ENCODE data around the gene PFDN6.

PFDN6 gene

DNA sequence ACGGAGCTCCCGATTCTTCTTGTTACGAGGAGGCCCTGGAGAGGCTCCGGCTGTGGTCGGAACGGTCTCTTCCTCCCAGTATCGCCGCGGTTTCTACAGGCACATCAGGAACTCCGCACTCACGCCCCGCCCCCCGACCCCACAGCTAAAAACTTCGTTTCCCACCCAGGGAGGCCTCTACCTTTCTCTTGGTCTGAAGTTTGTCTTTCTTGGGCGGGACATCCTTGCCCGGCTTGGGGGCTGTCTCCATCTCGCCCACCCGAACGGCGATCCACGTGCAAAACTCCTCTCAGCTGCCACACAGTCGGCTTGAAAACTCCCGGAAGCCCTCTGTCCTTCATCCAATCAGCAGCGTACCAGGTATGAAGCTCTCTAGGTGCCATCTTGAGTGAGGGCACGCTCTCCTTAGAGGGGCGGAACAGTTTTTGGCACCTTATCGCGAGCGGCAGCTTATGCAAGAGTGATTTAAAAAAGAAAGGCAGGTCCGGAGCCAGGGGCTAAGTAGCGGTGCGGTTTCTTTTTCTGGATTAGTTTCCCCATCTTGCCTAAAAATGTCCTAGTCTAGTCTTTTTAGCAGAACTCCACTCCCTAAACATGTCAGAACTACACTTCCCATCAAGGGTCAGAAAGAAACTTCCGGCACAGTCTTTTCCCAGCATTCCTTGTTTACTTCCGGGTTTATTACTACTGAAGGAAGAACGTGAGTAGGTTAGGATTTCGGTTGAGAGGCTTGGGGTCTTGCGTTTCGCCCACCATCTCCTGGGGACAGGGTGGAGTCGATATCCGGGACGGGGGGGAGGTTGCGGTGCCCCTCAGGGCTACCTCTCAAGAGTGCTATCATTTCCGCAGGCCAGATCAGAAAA is at the start of gene PFDN6, which contains the start of gene WDR46:
TSS of gene PFDN6 (plus strand) at position 681 of the 863 bp plus-strand sequence. CDS start 256 bp downstream, outside the sequence.
TSS of gene WDR46 (minus strand) at position 319 of the 863 bp plus-strand sequence. CDS start at position 250, 69 bp downstream.
- POLR2A ChIA-PET: interaction anchor here (0.8 to 3.5 kb wide), 11 partner anchors 9 to 291 kb away, joined by 3 to 44 read pairs (median 5); partner anchors contain the start of genes B3GALT4, BAK1, CUTA and RGL2
- peak; percentile 86 for DNase-seq (ENCODE audit: extremely low spot score)
- CTCF ChIA-PET: interaction anchor here (0.6 to 1.8 kb wide), 5 partner anchors 9 to 23 kb away, joined by 3 to 6 read pairs (median 3); partner anchors contain the start of gene B3GALT4
- peak; percentile 96 for TF ChIP-seq ELF4 (IDR thresholded peaks at IDR 0.05)
- TF ChIP-seq FOXA1 (IDR thresholded peaks at IDR 0.05): no peak
- TF ChIP-seq, protein P1, sequence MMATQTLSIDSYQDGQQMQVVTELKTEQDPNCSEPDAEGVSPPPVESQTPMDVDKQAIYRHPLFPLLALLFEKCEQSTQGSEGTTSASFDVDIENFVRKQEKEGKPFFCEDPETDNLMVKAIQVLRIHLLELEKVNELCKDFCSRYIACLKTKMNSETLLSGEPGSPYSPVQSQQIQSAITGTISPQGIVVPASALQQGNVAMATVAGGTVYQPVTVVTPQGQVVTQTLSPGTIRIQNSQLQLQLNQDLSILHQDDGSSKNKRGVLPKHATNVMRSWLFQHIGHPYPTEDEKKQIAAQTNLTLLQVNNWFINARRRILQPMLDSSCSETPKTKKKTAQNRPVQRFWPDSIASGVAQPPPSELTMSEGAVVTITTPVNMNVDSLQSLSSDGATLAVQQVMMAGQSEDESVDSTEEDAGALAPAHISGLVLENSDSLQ (IDR thresholded peaks at IDR 0.05): peak; percentile 40; the same call in 1 of the 2 replicates
- TF ChIP-seq FOXK2 (IDR thresholded peaks at IDR 0.05): peak; percentile 92
- peak; percentile 84 for TF ChIP-seq L3MBTL2 (conservative IDR thresholded peaks at IDR 0.05)
- no peak for TF ChIP-seq HDGF (IDR thresholded peaks at IDR 0.05; ENCODE audit: borderline replicate concordance)

DNA sequence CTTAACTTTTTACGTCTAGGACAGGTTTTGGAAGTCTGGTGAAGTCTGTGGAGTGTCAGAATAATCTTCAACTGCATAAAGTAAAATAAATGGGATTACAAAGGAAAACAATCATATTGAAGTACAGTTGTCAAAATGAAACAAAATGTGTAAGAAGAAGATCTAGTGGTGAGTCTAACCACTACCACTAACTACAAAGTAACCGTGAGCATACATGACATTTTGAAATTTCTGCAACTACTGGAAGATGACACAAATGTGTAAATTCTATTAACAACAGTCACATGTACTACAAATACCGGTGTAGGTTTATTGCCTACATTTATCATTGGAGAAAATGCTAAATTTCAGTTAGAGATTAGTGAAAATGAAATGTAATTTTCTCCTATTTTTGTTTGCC is 47.4 kb upstream of the PFDN6 start:
- TF ChIP-seq HDGF (IDR thresholded peaks at IDR 0.05; ENCODE audit: borderline replicate concordance) (no peak), NFRKB (IDR thresholded peaks at IDR 0.05) (no peak), BHLHE40 (IDR thresholded peaks at IDR 0.05; ENCODE audit: borderline replicate concordance) (no peak), ARNT (IDR thresholded peaks at IDR 0.05) (no peak), ELF4 (IDR thresholded peaks at IDR 0.05) (no peak), SP1 (IDR thresholded peaks at IDR 0.05) (no peak), TARDBP (IDR thresholded peaks at IDR 0.05) (no peak)
- TF ChIP-seq, protein P1 (IDR thresholded peaks at IDR 0.05): no peak
- no peak for DNase-seq (ENCODE audit: extremely low spot score)
- POLR2A ChIA-PET: no interaction called here
- CTCF ChIA-PET: interaction anchor here (0.7 kb wide), 1 partner anchor 116 kb away, joined by 3 read pairs; no protein-coding TSS in a partner anchor

DNA sequence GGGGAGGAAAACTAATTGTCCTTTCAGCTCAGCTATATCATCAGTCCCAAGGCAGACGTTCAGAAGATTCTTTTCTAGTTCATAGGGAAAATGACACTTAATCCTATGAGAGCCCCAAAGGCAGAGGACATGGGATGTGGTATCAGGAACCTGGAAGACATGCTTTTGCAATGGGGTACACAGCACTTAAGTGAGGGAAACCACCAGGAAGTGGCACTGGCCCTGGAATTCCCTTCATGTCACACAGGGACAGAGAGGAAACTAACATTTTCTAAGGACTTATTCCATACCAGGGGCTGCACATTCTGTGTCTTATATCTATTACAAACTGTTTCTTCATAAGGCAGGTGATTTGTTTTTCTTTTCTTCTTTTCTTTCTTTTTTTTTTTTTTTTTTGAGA is 45.9 kb upstream of the PFDN6 start:
- POLR2A ChIA-PET: no interaction called here
- no peak for TF ChIP-seq SUZ12 (IDR thresholded peaks at IDR 0.05)
- TF ChIP-seq, protein P1 (IDR thresholded peaks at IDR 0.05): no peak
- DNase-seq (ENCODE audit: extremely low spot score): no peak
- CTCF ChIA-PET: interaction anchor here (0.7 kb wide), 1 partner anchor 96 kb away, joined by 9 read pairs; no protein-coding TSS in a partner anchor

DNA sequence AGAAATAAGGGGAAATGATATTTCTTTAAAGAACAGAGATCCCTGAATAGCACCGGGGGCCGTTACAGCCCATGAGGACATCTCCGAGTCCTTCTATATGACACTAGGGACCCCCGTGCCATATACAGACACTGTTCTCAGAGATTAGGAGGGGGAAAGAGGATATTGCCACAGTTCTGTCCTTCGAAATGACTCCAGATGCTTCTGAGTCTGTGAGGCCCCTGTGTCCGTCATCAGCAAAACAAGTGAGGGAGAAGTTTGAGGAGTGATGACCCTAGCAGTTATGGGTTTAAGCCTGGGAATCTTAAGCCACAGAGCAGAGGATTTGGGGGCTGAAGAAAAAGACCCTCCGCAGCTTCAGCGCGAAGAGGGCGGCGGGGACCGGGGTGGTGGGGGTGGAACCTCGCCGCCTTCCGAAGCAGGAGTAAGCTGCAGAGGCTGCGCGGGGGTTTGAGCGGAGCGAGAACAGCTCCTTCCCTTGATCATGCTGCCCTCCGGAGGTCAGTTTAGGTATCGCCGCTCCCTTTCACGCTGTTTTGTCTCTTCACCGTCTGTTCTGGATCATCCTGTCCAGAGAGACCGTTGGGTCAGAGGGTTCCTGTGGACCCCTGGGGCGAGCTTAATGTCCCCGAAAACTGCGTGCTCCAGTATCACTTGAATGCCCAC is 41.3 kb upstream of the PFDN6 start:
- peak; percentile 80 for DNase-seq (ENCODE audit: extremely low spot score)
- POLR2A ChIA-PET: interaction anchor here (0.6 to 7.2 kb wide), 18 partner anchors 8 to 276 kb away, joined by 3 to 64 read pairs (median 8); partner anchors contain the start of genes B3GALT4, HSD17B8, RGL2 and RING1
- TF ChIP-seq HDGF (IDR thresholded peaks at IDR 0.05; ENCODE audit: borderline replicate concordance) (no peak), ZNF384 (IDR thresholded peaks at IDR 0.05) (no peak), BHLHE40 (IDR thresholded peaks at IDR 0.05; ENCODE audit: borderline replicate concordance) (no peak), ELF4 (IDR thresholded peaks at IDR 0.05) (no peak), CTBP1 (IDR thresholded peaks at IDR 0.05; ENCODE audit: borderline replicate concordance) (no peak), NFRKB (IDR thresholded peaks at IDR 0.05) (no peak), TARDBP (IDR thresholded peaks at IDR 0.05) (no peak), LEF1 (IDR thresholded peaks at IDR 0.05; ENCODE audit: borderline replicate concordance) (no peak)
- CTCF ChIA-PET: interaction anchor here (0.6 to 2.7 kb wide), 16 partner anchors 10 to 263 kb away, joined by 3 to 19 read pairs (median 4); partner anchors contain the start of genes HSD17B8 and RPS18

DNA sequence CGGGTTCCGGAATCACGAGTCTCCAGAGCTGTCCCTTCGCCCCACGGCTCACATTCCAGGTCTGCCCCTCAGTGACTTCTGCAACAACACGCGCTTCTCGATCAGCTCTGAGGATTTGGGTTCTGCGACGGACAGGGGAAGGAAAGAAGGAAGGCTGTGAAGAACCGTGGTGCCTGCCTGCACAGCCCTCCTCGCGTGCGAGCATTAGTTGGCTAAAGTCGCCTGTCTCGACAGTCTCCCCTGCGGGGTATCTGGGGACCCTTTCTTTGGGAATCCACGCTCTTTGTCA is 40.8 kb upstream of the PFDN6 start:
- POLR2A ChIA-PET: interaction anchor here (0.6 to 7.2 kb wide), 17 partner anchors 9 to 277 kb away, joined by 3 to 64 read pairs (median 9); partner anchors contain the start of genes B3GALT4, HSD17B8, RGL2 and RING1
- DNase-seq (ENCODE audit: extremely low spot score): peak; percentile 19
- CTCF ChIA-PET: interaction anchor here (0.6 to 2.7 kb wide), 13 partner anchors 11 to 248 kb away, joined by 3 to 19 read pairs (median 5); partner anchors contain the start of gene RPS18
- no peak for TF ChIP-seq ZNF384 (IDR thresholded peaks at IDR 0.05)
- TF ChIP-seq ELF4 (IDR thresholded peaks at IDR 0.05): no peak
- peak; percentile 81 for TF ChIP-seq L3MBTL2 (conservative IDR thresholded peaks at IDR 0.05)
- no peak for TF ChIP-seq FOXM1 (IDR thresholded peaks at IDR 0.05; ENCODE audit: borderline replicate concordance)
- no peak for TF ChIP-seq FOXA1 (IDR thresholded peaks at IDR 0.05)
- TF ChIP-seq, protein P1 (IDR thresholded peaks at IDR 0.05): no peak
- no peak for TF ChIP-seq BHLHE40 (IDR thresholded peaks at IDR 0.05; ENCODE audit: borderline replicate concordance)
- TF ChIP-seq SP1 (IDR thresholded peaks at IDR 0.05): no peak
